ENCODE measurements around the gene ANKRD37.

DNA sequence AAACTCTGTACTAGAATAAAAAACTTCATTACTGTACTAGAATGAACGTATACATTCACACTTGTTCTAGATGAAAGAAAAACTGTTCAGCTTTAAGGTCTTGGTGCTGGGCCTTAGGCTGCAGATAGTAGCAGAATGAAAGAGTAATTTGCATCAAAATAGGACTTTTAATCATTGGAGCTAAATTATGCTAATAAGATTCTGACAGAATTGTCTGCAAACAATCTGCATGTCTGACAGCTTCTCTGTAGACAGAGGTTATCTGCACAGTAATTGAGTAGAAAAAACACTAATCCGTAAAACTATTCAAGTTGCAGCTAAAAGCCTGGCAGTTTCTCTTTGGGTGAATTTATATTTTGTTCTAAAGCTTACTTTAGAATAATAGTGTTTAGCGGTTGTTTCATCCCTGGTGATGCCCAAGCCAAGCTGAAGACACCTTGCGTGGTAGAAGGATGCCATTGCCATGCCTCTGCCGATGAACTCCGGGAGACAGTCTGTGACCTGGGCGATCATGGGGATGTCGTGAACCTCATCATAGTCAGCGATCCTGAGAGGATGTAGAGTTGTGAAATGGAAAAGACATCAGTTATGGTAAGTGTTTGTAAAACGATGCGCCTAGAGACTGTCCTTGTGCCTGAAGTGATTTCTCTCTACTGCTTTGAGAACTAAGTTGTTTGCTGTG is 26.2 kb upstream of the ANKRD37 start:
- TF ChIP-seq, protein P1, sequence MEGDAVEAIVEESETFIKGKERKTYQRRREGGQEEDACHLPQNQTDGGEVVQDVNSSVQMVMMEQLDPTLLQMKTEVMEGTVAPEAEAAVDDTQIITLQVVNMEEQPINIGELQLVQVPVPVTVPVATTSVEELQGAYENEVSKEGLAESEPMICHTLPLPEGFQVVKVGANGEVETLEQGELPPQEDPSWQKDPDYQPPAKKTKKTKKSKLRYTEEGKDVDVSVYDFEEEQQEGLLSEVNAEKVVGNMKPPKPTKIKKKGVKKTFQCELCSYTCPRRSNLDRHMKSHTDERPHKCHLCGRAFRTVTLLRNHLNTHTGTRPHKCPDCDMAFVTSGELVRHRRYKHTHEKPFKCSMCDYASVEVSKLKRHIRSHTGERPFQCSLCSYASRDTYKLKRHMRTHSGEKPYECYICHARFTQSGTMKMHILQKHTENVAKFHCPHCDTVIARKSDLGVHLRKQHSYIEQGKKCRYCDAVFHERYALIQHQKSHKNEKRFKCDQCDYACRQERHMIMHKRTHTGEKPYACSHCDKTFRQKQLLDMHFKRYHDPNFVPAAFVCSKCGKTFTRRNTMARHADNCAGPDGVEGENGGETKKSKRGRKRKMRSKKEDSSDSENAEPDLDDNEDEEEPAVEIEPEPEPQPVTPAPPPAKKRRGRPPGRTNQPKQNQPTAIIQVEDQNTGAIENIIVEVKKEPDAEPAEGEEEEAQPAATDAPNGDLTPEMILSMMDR (IDR thresholded peaks at IDR 0.05): no peak
- no peak for TF ChIP-seq ZFX (IDR thresholded peaks at IDR 0.05; ENCODE audit: borderline replicate concordance)

Measured in 22Rv1 (cell line).